ENCODE data around the gene PTPRQ. TPM values are rescaled to one million over a fixed set of nuclear protein-coding genes. Genes with fewer than 3 reads are reported as not detected.

The PTPRQ gene
- total and polyA plus RNA-seq, 8 donors: 0.29 to 0.92 (median 0.55) TPM; not detected in 5

DNA sequence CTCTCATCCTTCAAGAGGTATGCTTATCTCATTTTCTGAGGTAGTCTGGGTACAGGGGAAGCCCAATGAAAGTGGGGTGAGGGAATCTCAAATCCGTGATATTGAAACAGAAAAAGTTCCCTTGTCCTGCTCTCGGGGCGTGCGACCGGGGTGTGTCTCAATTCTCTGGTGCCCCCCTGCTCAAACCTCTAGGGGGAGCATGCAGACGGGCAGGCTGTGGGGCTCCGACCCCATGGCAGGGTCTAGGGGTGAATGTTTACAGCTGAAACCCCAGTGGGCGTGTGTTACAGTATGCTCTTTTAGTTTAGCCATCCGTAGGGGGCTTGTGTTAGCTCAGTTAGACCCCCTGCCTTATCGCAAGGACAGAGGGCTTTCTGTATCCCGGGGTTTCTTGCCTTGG lies 68.7 kb downstream of the PTPRQ start:
- no peaks in the 10 kb centered on the region for H3K4me1 ChIP-seq
- intact Hi-C loops (cut with DNase I; ENCODE audit: low total_unique reads): no loop called here
- TF ChIP-seq EP300 (IDR thresholded peaks at IDR 0.05) (no peak), POLR2A (IDR thresholded peaks at IDR 0.05) (no peak)
- WGBS, 5 donors: 40 to 73% (median 56%) methylated on average over 10 to 11 of the region's 11 CpGs
- no peaks in the 10 kb centered on the region for H3K9me3 ChIP-seq
- H3K4me3 ChIP-seq: no peak overlapping the region
- H3K36me3 ChIP-seq: no peaks in the 10 kb centered on the region
- H3K27ac ChIP-seq: no peak overlapping the region
- DNase-seq: no peak
- peaks cover 0 to 7% (median 0%) of the 10 kb centered on the region in 3 donors for H3K27me3 ChIP-seq

- Histone ChIP-seq H3K27ac (no peak overlapping the region), H3K36me3 (no peaks in the 10 kb centered on the region), H3K9me3 (no peaks in the 10 kb centered on the region), H3K27me3 (peaks cover 0 to 7% (median 0%) of the 10 kb centered on the region in 3 donors), H3K4me1 (no peaks in the 10 kb centered on the region), H3K4me3 (no peak overlapping the region)
- WGBS, 5 donors: 31 to 81% (median 56%) methylated on average over 18 of the region's 18 CpGs
- intact Hi-C loops (cut with DNase I; ENCODE audit: low total_unique reads): no loop called here
- TF ChIP-seq POLR2AphosphoS5 (IDR thresholded peaks at IDR 0.05) (no peak), POLR2A (IDR thresholded peaks at IDR 0.05) (no peak), EP300 (IDR thresholded peaks at IDR 0.05) (no peak)
- TF ChIP-seq, protein P1, sequence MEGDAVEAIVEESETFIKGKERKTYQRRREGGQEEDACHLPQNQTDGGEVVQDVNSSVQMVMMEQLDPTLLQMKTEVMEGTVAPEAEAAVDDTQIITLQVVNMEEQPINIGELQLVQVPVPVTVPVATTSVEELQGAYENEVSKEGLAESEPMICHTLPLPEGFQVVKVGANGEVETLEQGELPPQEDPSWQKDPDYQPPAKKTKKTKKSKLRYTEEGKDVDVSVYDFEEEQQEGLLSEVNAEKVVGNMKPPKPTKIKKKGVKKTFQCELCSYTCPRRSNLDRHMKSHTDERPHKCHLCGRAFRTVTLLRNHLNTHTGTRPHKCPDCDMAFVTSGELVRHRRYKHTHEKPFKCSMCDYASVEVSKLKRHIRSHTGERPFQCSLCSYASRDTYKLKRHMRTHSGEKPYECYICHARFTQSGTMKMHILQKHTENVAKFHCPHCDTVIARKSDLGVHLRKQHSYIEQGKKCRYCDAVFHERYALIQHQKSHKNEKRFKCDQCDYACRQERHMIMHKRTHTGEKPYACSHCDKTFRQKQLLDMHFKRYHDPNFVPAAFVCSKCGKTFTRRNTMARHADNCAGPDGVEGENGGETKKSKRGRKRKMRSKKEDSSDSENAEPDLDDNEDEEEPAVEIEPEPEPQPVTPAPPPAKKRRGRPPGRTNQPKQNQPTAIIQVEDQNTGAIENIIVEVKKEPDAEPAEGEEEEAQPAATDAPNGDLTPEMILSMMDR (IDR thresholded peaks at IDR 0.05): no peak
- DNase-seq: peak in 1 of 2 donors; percentile 16
Measured at GRCh38 chr12:80513211-80513610, 69.2 kb downstream of the PTPRQ start.

DNA sequence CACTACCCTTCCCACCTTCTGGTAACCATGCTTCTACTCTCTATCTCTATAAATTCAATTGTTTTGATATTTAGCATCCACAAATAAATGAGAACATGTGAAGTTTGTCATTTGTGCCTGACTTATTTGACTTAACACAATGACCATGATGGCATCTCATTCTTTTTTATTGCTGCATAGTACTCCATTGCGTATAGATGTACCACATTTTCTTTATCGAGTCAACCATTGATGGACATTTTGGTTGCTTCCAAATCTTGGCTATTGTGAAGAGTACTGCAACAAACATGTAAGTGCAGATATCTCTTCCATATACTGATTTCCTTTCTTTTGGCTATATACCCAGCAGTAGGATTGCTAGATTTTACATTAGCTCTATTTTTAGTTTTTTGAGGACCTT lies 73.6 kb downstream of the PTPRQ start:
- H3K9me3 ChIP-seq: no peaks in the 10 kb centered on the region
- H3K27me3 ChIP-seq: peaks cover 0 to 6% (median 0%) of the 10 kb centered on the region in 3 donors
- no peak for TF ChIP-seq EP300 (IDR thresholded peaks at IDR 0.05)
- H3K4me1 ChIP-seq: no peaks in the 10 kb centered on the region
- no peak overlapping the region for H3K27ac ChIP-seq
- DNase-seq: no peak
- WGBS, 5 donors: 94 to 100% (median 95%) methylated on average over 2 of the region's 2 CpGs
- intact Hi-C loops (cut with DNase I; ENCODE audit: low total_unique reads): no loop called here
- no peaks in the 10 kb centered on the region for H3K36me3 ChIP-seq
- no peak overlapping the region for H3K4me3 ChIP-seq

GRCh38 chr12:80531646-80532045 lies 87.6 kb downstream of the PTPRQ start:
- no peak for DNase-seq
- H3K36me3 ChIP-seq: no peaks in the 10 kb centered on the region
- intact Hi-C loops (cut with DNase I; ENCODE audit: low total_unique reads): no loop called here
- no peaks in the 10 kb centered on the region for H3K9me3 ChIP-seq
- TF ChIP-seq EP300 (IDR thresholded peaks at IDR 0.05) (no peak), POLR2AphosphoS5 (IDR thresholded peaks at IDR 0.05) (no peak), POLR2A (IDR thresholded peaks at IDR 0.05) (no peak)
- TF ChIP-seq, protein P1 (IDR thresholded peaks at IDR 0.05): no peak
- no peak overlapping the region for H3K4me3 ChIP-seq
- no peaks in the 10 kb centered on the region for H3K4me1 ChIP-seq
- no peaks in the 10 kb centered on the region for H3K27me3 ChIP-seq
- H3K27ac ChIP-seq: no peak overlapping the region

DNA sequence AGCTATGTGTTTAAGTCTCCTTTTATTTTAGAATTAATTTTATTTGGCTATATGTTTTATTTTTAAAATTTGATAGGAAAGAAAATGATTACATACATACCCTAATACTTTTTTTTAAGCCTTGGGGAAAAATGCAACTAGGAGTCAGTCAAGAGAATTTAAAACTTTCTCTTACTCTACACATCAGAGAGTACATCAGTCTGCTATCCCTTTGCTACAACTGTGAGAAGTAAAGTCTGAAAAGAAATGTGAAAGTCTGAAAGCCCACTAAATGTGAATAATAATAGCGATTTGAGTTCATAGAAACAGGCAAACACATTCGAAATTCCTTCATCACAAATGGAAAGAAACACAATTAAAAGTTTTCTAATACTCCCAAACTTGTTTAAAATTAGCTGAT lies 95.0 kb downstream of the PTPRQ start:
- intact Hi-C loops (cut with DNase I; ENCODE audit: low total_unique reads): no loop called here
- TF ChIP-seq POLR2AphosphoS5 (IDR thresholded peaks at IDR 0.05) (no peak), POLR2A (IDR thresholded peaks at IDR 0.05) (no peak), EP300 (IDR thresholded peaks at IDR 0.05) (no peak)
- TF ChIP-seq, protein P1 (IDR thresholded peaks at IDR 0.05): no peak
- Histone ChIP-seq H3K4me3 (no peak overlapping the region), H3K27ac (no peak overlapping the region), H3K27me3 (no peaks in the 10 kb centered on the region), H3K9me3 (no peaks in the 10 kb centered on the region), H3K4me1 (no peaks in the 10 kb centered on the region), H3K36me3 (no peaks in the 10 kb centered on the region)
- 19 to 42% (median 34%) methylated on average over 2 of the region's 2 CpGs for WGBS, 5 donors
- no peak for DNase-seq
